Amniotic epithelial cell (primary cell): ENCODE measurements around the gene PLA2G1B.
A peak's percentile ranks its signal among the peaks of the same experiment; 100 is the strongest.
"Not testable (repeated sequence)": the region's sequence is repeated elsewhere in the genome, so short reads cannot be mapped to it uniquely, and the experiment has no call there.

Experiments used
- DNase-seq: peaks from one replicate; pipeline ENCODE4 v3.0.0-alpha.2; 2010; ENCODE audit warnings: low read depth

Gene PLA2G1B

GRCh38 chr12:120358412-120359100 lies 31.0 kb upstream of the PLA2G1B start:
- DNase-seq: no peak

GRCh38 chr12:120357104-120357503 lies 29.5 kb upstream of the PLA2G1B start:
- DNase-seq: no peak

GRCh38 chr12:120356567-120357030 lies 29.0 kb upstream of the PLA2G1B start:
- DNase-seq: peak; percentile 92

GRCh38 chr12:120353556-120354317 lies 26.2 kb upstream of the PLA2G1B start:
- no peak for DNase-seq

- DNase-seq: no peak
Observed at GRCh38 chr12:120353136-120353535, 25.6 kb upstream of the PLA2G1B start.

GRCh38 chr12:120352117-120352516 lies 24.5 kb upstream of the PLA2G1B start:
- DNase-seq: peak; percentile 73

GRCh38 chr12:120350576-120351350 lies 23.2 kb upstream of the PLA2G1B start:
- no peak for DNase-seq

GRCh38 chr12:120347766-120348165 lies 20.2 kb upstream of the PLA2G1B start:
- DNase-seq: no peak

GRCh38 chr12:120346681-120347080 lies 19.1 kb upstream of the PLA2G1B start:
- no peak for DNase-seq

- DNase-seq: no peak
Observed at GRCh38 chr12:120346031-120346430, 18.5 kb upstream of the PLA2G1B start.

GRCh38 chr12:120343692-120344091 lies 16.1 kb upstream of the PLA2G1B start:
- DNase-seq: no peak

- no peak for DNase-seq
Observed at GRCh38 chr12:120343039-120343537, 15.5 kb upstream of the PLA2G1B start.

- no peak for DNase-seq
Observed at GRCh38 chr12:120342175-120343038, 14.8 kb upstream of the PLA2G1B start.

- DNase-seq: no peak
Observed at GRCh38 chr12:120339256-120339655, 11.7 kb upstream of the PLA2G1B start.

GRCh38 chr12:120337730-120338129 lies 10.2 kb upstream of the PLA2G1B start:
- DNase-seq: no peak

GRCh38 chr12:120336392-120336791 lies 8.8 kb upstream of the PLA2G1B start:
- DNase-seq: not testable (repeated sequence)

GRCh38 chr12:120335447-120335846 lies 7.9 kb upstream of the PLA2G1B start:
- peak; percentile 27 for DNase-seq

- DNase-seq: no peak
Observed at GRCh38 chr12:120332523-120332922, 4.9 kb upstream of the PLA2G1B start.

- no peak for DNase-seq
Observed at GRCh38 chr12:120332041-120332440, 4.5 kb upstream of the PLA2G1B start.

GRCh38 chr12:120331390-120331789 lies 3.8 kb upstream of the PLA2G1B start:
- no peak for DNase-seq

GRCh38 chr12:120328228-120328627 lies 649 bp upstream of the PLA2G1B start:
- DNase-seq: no peak
